SK-N-SH (cell line): Measurements from ENCODE around the gene KIF18B. TPM values are rescaled to one million over a fixed set of nuclear protein-coding genes. Genes with fewer than 3 reads are reported as not detected.

Experiments used
- CTCF ChIA-PET: fragments of 300-600, 350-600 bp; formaldehyde crosslinking; extraction: SDS; loops from one replicate; lab custom pipeline; 2021; lab: Yijun Ruan, JAX
- POLR2A ChIA-PET: fragments of 350-600 bp; sonication (Branson Sonifier 250); formaldehyde crosslinking; extraction: SDS; loops from one replicate; lab custom pipeline; 2020; ENCODE audit warnings: antibody characterized with exemption, inconsistent platforms; lab: Yijun Ruan, JAX
- DNase-seq: peaks from one replicate; pipeline ENCODE4 v3.0.0; 2012
- H2AFZ ChIP-seq: fragments of 200-600 bp; sonication (generic); 2 replicates; pipeline ENCODE4 v1.8.1; 2016; ENCODE audit warnings: antibody characterized with exemption, mild to moderate bottlenecking, low read depth
- H3F3A ChIP-seq: fragments of 200-600 bp; sonication (generic); replicated peaks from 2 replicates; pipeline ENCODE3; 2016; ENCODE audit warnings: antibody characterized with exemption, mild to moderate bottlenecking; ENCODE audit not compliant: insufficient read depth
- H3K27ac ChIP-seq, 2 experiments: fragments of 200-500 bp in 1 of 2; fragments of 200-600 bp in 1 of 2; sonication (Bioruptor generic) in 1 of 2; sonication (generic), shearing (Covaris generic) in 1 of 2; 2 replicates each; pipeline versions ENCODE4 v1.5.1 to v1.6.1; 2014 to 2016; ENCODE audit warnings: low read depth in 2 of 2, inconsistent platforms in 1 of 2, low read length in 1 of 2, mild to moderate bottlenecking in 1 of 2, mixed read lengths in 1 of 2
- H3K27me3 ChIP-seq: fragments of 200-600 bp; sonication (generic), shearing (Covaris generic); 2 replicates; pipeline ENCODE4 v1.6.1; 2016; ENCODE audit warnings: mixed run types; ENCODE audit not compliant: insufficient read depth
- H3K36me3 ChIP-seq, 2 experiments: fragments of 200-500 bp in 1 of 2; fragments of 200-600 bp in 1 of 2; sonication (Bioruptor generic) in 1 of 2; sonication (generic) in 1 of 2; replicated peaks in 1 of 2; 2 replicates each; pipeline versions ENCODE3 to v1.5.1; 2014 to 2016; ENCODE audit warnings: low read length in 1 of 2, mild to moderate bottlenecking in 1 of 2; ENCODE audit not compliant: insufficient read depth in 2 of 2, control insufficient read depth in 1 of 2
- H3K4me1 ChIP-seq, 2 experiments: fragments of 200-500 bp in 1 of 2; fragments of 200-600 bp in 1 of 2; sonication (Bioruptor generic) in 1 of 2; sonication (generic), shearing (Covaris generic) in 1 of 2; 2 replicates each; pipeline versions ENCODE4 v1.5.1 to v1.6.1; 2014 to 2016; ENCODE audit warnings: low read depth in 1 of 2, low read length in 1 of 2, mixed run types in 1 of 2; ENCODE audit not compliant: insufficient read depth in 2 of 2, control insufficient read depth in 1 of 2
- H3K4me2 ChIP-seq: fragments of 200-600 bp; sonication (generic), shearing (Covaris generic); 2 replicates; pipeline ENCODE4 v1.6.1; 2017; ENCODE audit warnings: mixed run types
- H3K4me3 ChIP-seq, 2 experiments: fragments of 200-500 bp in 1 of 2; fragments of 200-600 bp in 1 of 2; sonication (Bioruptor generic) in 1 of 2; sonication (generic), shearing (Covaris generic) in 1 of 2; 2 replicates each; pipeline versions ENCODE4 v1.5.1 to v1.8.1; 2014 to 2016; ENCODE audit warnings: low read depth in 2 of 2, inconsistent platforms in 1 of 2, low read length in 1 of 2, mild to moderate bottlenecking in 1 of 2, mixed read lengths in 1 of 2, moderate library complexity in 1 of 2
- H3K79me2 ChIP-seq: fragments of 200-600 bp; sonication (generic); 2 replicates; pipeline ENCODE4 v1.8.1; 2017; ENCODE audit warnings: mild to moderate bottlenecking; ENCODE audit not compliant: insufficient read depth
- H3K9ac ChIP-seq: fragments of 200-600 bp; sonication (generic); 2 replicates; pipeline ENCODE4 v1.6.1; 2017; ENCODE audit warnings: mixed run types
- H3K9me2 ChIP-seq: fragments of 200-600 bp; sonication (generic); 2 replicates; pipeline ENCODE4 v1.6.1; 2017; ENCODE audit warnings: mixed run types
- H3K9me3 ChIP-seq: fragments of 200-600 bp; sonication (generic); 2 replicates; pipeline ENCODE4 v1.6.1; 2017; ENCODE audit warnings: mixed run types, mild to moderate bottlenecking, moderate library complexity
- H4K20me1 ChIP-seq: fragments of 200-600 bp; sonication (generic); 2 replicates; pipeline ENCODE4 v1.6.1; 2017; ENCODE audit warnings: mild to moderate bottlenecking, mixed run types; ENCODE audit not compliant: insufficient read depth
- CHD2 ChIP-seq: fragments of 150-350 bp; IDR thresholded peaks from 2 replicates; pipeline ENCODE4 v1.6.1; 2018; ENCODE audit warnings: low read length; ENCODE audit not compliant: partially characterized antibody
- ELF1 ChIP-seq: IDR thresholded peaks from 2 replicates; pipeline ENCODE4 v1.4.0; 2012
- EZH2phosphoT487 ChIP-seq: fragments of 200-600 bp; sonication (generic); IDR thresholded peaks from 2 replicates; pipeline ENCODE4 v1.6.1; 2017; ENCODE audit warnings: low read depth, mixed run types, mild to moderate bottlenecking, antibody characterized with exemption, moderate library complexity, borderline replicate concordance
- FOSL2 ChIP-seq: IDR thresholded peaks from 2 replicates; pipeline ENCODE4 v1.4.0; 2012; ENCODE audit warnings: low read depth, mild to moderate bottlenecking, moderate library complexity, borderline replicate concordance
- FOXJ3 ChIP-seq: sonication (generic); formaldehyde crosslinking; IDR thresholded peaks from 2 replicates; pipeline ENCODE4 v1.5.1; 2020; ENCODE audit warnings: mild to moderate bottlenecking, missing genetic modification reagents
- GABPA ChIP-seq: IDR thresholded peaks from 2 replicates; pipeline ENCODE4 v1.4.0; 2012; ENCODE audit warnings: low read depth, mild to moderate bottlenecking
- JUND ChIP-seq: IDR thresholded peaks from 2 replicates; pipeline ENCODE4 v1.4.0; 2012
- MEF2A ChIP-seq: IDR thresholded peaks from 2 replicates; pipeline ENCODE4 v1.4.0; 2012; ENCODE audit warnings: low read depth, borderline replicate concordance
- NFIC ChIP-seq: IDR thresholded peaks from 2 replicates; pipeline ENCODE4 v1.4.0; 2012; ENCODE audit warnings: borderline replicate concordance
- NRF1 ChIP-seq: IDR thresholded peaks from 2 replicates; pipeline ENCODE4 v1.6.1; 2012; ENCODE audit warnings: low read depth, mild to moderate bottlenecking, low read length
- POLR2AphosphoS5 ChIP-seq: IDR thresholded peaks from 2 replicates; pipeline ENCODE4 v1.6.1; 2012; ENCODE audit warnings: low read depth, low read length
- RAD21 ChIP-seq: IDR thresholded peaks from 2 replicates; pipeline ENCODE4 v1.6.1; 2012; ENCODE audit warnings: mild to moderate bottlenecking, low read length
- SIN3A ChIP-seq: IDR thresholded peaks from 2 replicates; pipeline ENCODE4 v1.6.1; 2012; ENCODE audit warnings: low read depth, mild to moderate bottlenecking, low read length, moderate library complexity, borderline replicate concordance
- TAF1 ChIP-seq: IDR thresholded peaks from 2 replicates; pipeline ENCODE4 v1.6.1; 2012; ENCODE audit warnings: low read depth, mild to moderate bottlenecking, low read length, moderate library complexity, borderline replicate concordance
- TCF12 ChIP-seq: IDR thresholded peaks from 2 replicates; pipeline ENCODE4 v1.4.0; 2012
- TEAD4 ChIP-seq: IDR thresholded peaks from 2 replicates; pipeline ENCODE4 v1.4.0; 2012; ENCODE audit warnings: mild to moderate bottlenecking, borderline replicate concordance; ENCODE audit not compliant: insufficient read depth
- YY1 ChIP-seq: IDR thresholded peaks from 2 replicates; pipeline ENCODE4 v1.4.0; 2012; ENCODE audit warnings: low read depth, mild to moderate bottlenecking
- WGBS: methylation state at CpG from one replicate; pipeline ENCODE4 v1.1.6; 2017; ENCODE audit warnings: low lambda C conversion rate; 5-methylcytosine and 5-hydroxymethylcytosine counted together
- polyA plus RNA-seq, 3 experiments: library from polyadenylated mRNA; depleted of rRNA; stranded (reverse); fragments of >200 nt; gene quantifications; 2 replicates each; pipeline ENCODE4 v1.2.3, GENCODE V29; 2012
- TF ChIP-seq, protein P1 (sequence below): IDR thresholded peaks from 2 replicates; pipeline ENCODE4 v1.4.0; 2012; ENCODE audit warnings: low read depth
- TF ChIP-seq, protein P2 (sequence below): IDR thresholded peaks from 2 replicates; pipeline ENCODE4 v1.4.0; 2012; ENCODE audit warnings: low read depth, borderline replicate concordance
- TF ChIP-seq, protein P3 (sequence below): fragments of 150-350 bp; IDR thresholded peaks from 2 replicates; pipeline ENCODE4 v1.6.1; 2017; ENCODE audit warnings: antibody characterized with exemption, low read length, low read depth, borderline replicate concordance
- TF ChIP-seq, protein P4 (sequence below): IDR thresholded peaks from 2 replicates; pipeline ENCODE4 v1.4.0; 2012; ENCODE audit warnings: low read depth, borderline replicate concordance
- TF ChIP-seq, protein P5 (sequence below): IDR thresholded peaks from 2 replicates; pipeline ENCODE4; 2012
- TF ChIP-seq, protein P6 (sequence below): fragments of 200-600 bp; sonication (generic); IDR thresholded peaks from 2 replicates; pipeline ENCODE4 v1.6.1; 2017; ENCODE audit warnings: antibody characterized with exemption, mild to moderate bottlenecking, moderate library complexity

The KIF18B gene
- polyA plus RNA-seq, 1 of the 3 experiments (the other 2 are of a cell fraction) = 14.7 TPM

DNA sequence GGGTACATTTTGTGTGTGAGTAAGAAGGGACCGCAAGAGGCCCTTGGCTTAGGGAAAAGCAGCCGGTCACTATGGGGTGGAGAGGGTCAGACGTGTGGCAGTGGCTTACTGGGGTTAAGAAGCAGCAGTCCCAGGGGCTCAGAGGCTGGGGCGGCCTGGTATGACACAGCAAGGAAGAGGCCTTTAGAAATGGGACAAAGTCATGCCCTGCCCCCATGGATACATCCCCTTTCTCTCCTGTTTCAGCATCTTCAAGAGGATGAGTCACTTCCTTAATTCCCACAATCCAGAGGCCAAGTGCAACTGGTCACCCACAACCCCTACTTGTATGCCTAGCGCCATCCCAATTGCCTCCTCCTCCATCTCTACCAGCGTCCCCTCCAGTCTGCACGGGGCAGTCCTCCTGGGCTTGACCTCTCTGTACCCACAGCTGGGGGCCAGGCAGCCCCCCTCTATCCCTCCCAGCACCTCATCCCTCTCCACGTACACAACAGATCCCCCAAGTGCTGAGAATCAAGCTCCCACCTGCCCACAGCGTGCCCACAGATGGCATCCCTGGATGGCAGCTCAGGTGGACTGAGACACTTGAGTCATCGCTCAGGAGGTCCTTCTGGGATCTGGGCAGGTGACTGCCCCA, 41.4 kb downstream of the KIF18B start:
- WGBS = 53% methylated on average over 9 of the region's 10 CpGs
- Histone ChIP-seq H3K4me3 (no peak overlapping the region), H3K27me3 (no peaks in the 10 kb centered on the region), H3K36me3 (no peaks in the 10 kb centered on the region), H3K9me3 (no peaks in the 10 kb centered on the region), H2AFZ (no peak overlapping the region), H3F3A (peaks cover 39% of the 10 kb centered on the region), H3K27ac (peak overlapping the region; percentile 51 to 98; a peak in 3 of 4 replicates), H3K9ac (peak overlapping the region; percentile 73), H3K4me2 (peak overlapping the region; percentile 56), H4K20me1 (no peaks in the 10 kb centered on the region), H3K9me2 (no peaks in the 10 kb centered on the region), H3K4me1 (peaks cover 8 to 47% of the 10 kb centered on the region in 2 experiments; a peak in 3 of 4 replicates), H3K79me2 (no peaks in the 10 kb centered on the region)
- ChIA-PET CTCF (interaction anchor here (1.1 to 2.4 kb wide), 3 partner anchors 14 to 226 kb away, joined by 3 to 13 read pairs (median 4); partner anchors contain the start of gene PLCD3), POLR2A (no interaction called here)
- no peak for DNase-seq
- TF ChIP-seq ELF1 (no peak; the same call in 1 of the 2 replicates), JUND (peak; percentile 91; the same call in 1 of the 2 replicates), EZH2phosphoT487 (no peak), YY1 (peak; percentile 35; the same call in 1 of the 2 replicates), NFIC (peak; percentile 38; the same call in 1 of the 2 replicates), POLR2AphosphoS5 (no peak), GABPA (no peak), TEAD4 (0 out of 2 replicates have a peak, but pooled peaks have one; percentile 43), TAF1 (peak; percentile 45; the same call in 1 of the 2 replicates), TCF12 (peak; percentile 73), CHD2 (no peak), SIN3A (no peak), RAD21 (no peak), NRF1 (no peak), FOSL2 (peak; percentile 92; the same call in 1 of the 2 replicates), FOXJ3 (CRISPR knock-in tag) (no peak), MEF2A (no peak)
- TF ChIP-seq, protein P1, sequence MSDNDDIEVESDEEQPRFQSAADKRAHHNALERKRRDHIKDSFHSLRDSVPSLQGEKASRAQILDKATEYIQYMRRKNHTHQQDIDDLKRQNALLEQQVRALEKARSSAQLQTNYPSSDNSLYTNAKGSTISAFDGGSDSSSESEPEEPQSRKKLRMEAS = peak; percentile 57; the same call in 1 of the 2 replicates
- TF ChIP-seq, protein P2, sequence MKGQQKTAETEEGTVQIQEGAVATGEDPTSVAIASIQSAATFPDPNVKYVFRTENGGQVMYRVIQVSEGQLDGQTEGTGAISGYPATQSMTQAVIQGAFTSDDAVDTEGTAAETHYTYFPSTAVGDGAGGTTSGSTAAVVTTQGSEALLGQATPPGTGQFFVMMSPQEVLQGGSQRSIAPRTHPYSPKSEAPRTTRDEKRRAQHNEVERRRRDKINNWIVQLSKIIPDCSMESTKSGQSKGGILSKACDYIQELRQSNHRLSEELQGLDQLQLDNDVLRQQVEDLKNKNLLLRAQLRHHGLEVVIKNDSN = no peak
- TF ChIP-seq, protein P3, sequence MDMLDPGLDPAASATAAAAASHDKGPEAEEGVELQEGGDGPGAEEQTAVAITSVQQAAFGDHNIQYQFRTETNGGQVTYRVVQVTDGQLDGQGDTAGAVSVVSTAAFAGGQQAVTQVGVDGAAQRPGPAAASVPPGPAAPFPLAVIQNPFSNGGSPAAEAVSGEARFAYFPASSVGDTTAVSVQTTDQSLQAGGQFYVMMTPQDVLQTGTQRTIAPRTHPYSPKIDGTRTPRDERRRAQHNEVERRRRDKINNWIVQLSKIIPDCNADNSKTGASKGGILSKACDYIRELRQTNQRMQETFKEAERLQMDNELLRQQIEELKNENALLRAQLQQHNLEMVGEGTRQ = no peak
- TF ChIP-seq, protein P4, sequence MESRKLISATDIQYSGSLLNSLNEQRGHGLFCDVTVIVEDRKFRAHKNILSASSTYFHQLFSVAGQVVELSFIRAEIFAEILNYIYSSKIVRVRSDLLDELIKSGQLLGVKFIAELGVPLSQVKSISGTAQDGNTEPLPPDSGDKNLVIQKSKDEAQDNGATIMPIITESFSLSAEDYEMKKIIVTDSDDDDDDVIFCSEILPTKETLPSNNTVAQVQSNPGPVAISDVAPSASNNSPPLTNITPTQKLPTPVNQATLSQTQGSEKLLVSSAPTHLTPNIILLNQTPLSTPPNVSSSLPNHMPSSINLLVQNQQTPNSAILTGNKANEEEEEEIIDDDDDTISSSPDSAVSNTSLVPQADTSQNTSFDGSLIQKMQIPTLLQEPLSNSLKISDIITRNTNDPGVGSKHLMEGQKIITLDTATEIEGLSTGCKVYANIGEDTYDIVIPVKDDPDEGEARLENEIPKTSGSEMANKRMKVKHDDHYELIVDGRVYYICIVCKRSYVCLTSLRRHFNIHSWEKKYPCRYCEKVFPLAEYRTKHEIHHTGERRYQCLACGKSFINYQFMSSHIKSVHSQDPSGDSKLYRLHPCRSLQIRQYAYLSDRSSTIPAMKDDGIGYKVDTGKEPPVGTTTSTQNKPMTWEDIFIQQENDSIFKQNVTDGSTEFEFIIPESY = no peak
- TF ChIP-seq, protein P5, sequence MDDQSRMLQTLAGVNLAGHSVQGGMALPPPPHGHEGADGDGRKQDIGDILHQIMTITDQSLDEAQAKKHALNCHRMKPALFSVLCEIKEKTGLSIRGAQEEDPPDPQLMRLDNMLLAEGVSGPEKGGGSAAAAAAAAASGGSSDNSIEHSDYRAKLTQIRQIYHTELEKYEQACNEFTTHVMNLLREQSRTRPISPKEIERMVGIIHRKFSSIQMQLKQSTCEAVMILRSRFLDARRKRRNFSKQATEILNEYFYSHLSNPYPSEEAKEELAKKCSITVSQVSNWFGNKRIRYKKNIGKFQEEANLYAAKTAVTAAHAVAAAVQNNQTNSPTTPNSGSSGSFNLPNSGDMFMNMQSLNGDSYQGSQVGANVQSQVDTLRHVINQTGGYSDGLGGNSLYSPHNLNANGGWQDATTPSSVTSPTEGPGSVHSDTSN = no peak
- TF ChIP-seq, protein P6, sequence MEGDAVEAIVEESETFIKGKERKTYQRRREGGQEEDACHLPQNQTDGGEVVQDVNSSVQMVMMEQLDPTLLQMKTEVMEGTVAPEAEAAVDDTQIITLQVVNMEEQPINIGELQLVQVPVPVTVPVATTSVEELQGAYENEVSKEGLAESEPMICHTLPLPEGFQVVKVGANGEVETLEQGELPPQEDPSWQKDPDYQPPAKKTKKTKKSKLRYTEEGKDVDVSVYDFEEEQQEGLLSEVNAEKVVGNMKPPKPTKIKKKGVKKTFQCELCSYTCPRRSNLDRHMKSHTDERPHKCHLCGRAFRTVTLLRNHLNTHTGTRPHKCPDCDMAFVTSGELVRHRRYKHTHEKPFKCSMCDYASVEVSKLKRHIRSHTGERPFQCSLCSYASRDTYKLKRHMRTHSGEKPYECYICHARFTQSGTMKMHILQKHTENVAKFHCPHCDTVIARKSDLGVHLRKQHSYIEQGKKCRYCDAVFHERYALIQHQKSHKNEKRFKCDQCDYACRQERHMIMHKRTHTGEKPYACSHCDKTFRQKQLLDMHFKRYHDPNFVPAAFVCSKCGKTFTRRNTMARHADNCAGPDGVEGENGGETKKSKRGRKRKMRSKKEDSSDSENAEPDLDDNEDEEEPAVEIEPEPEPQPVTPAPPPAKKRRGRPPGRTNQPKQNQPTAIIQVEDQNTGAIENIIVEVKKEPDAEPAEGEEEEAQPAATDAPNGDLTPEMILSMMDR = 0 out of 2 replicates have a peak, but pooled peaks have one; percentile 6
